ENCODE data around the gene SPEF2.

Gene SPEF2

GRCh38 chr5:35679357-35679756 lies 61.7 kb downstream of the SPEF2 start:
- H3K4me1 ChIP-seq = peaks cover 0 to 15% (median 11%) of the 10 kb centered on the region in 10 experiments; a peak in 16 of 20 replicates
- H3K9me3 ChIP-seq (replicated peaks in 1 of 11) = no peaks in the 10 kb centered on the region; a peak in 1 of 22 replicates
- no peak for TF ChIP-seq Cebpa-rat (IDR thresholded peaks at IDR 0.05)
- H3K27ac ChIP-seq = peak overlapping the region in 2 of 11 experiments; percentile 11 to 23; a peak in 3 of 22 replicates
- peak overlapping the region in 10 of 11 experiments; percentile 7 to 64 (median 36); a peak in 18 of 22 replicates for H3K4me2 ChIP-seq
- H4K20me1 ChIP-seq = no peaks in the 10 kb centered on the region
- H3K4me3 ChIP-seq = no peak overlapping the region
- H3K36me3 ChIP-seq = no peaks in the 10 kb centered on the region
- H3K27me3 ChIP-seq = no peaks in the 10 kb centered on the region
- no peak overlapping the region for H3K9ac ChIP-seq

- no peak overlapping the region for H3K9ac ChIP-seq
- H3K27ac ChIP-seq = no peak overlapping the region
- no peak overlapping the region for H3K4me2 ChIP-seq
- H3K4me1 ChIP-seq = peaks cover 0 to 15% (median 11%) of the 10 kb centered on the region in 10 experiments; a peak in 15 of 20 replicates
- no peaks in the 10 kb centered on the region for H3K36me3 ChIP-seq
- H4K20me1 ChIP-seq = no peaks in the 10 kb centered on the region
- TF ChIP-seq Cebpa-rat (IDR thresholded peaks at IDR 0.05) = no peak
- no peak overlapping the region for H3K4me3 ChIP-seq
- no peaks in the 10 kb centered on the region for H3K9me3 ChIP-seq (replicated peaks in 1 of 11)
- no peaks in the 10 kb centered on the region for H3K27me3 ChIP-seq
Measured at GRCh38 chr5:35681911-35682310, 64.2 kb downstream of the SPEF2 start.

GRCh38 chr5:35683466-35683865 lies 65.8 kb downstream of the SPEF2 start:
- Histone ChIP-seq H3K9ac (no peak overlapping the region), H3K4me1 (peaks cover 0 to 14% (median 11%) of the 10 kb centered on the region in 10 experiments; a peak in 15 of 20 replicates), H3K36me3 (no peaks in the 10 kb centered on the region), H3K27me3 (no peaks in the 10 kb centered on the region), H4K20me1 (no peaks in the 10 kb centered on the region), H3K4me2 (no peak overlapping the region), H3K9me3 (replicated peaks in 1 of 11) (no peaks in the 10 kb centered on the region), H3K4me3 (no peak overlapping the region), H3K27ac (no peak overlapping the region)
- no peak for TF ChIP-seq Cebpa-rat (IDR thresholded peaks at IDR 0.05)

GRCh38 chr5:35685161-35685560 lies 67.5 kb downstream of the SPEF2 start:
- no peak overlapping the region for H3K9ac ChIP-seq
- H3K36me3 ChIP-seq = no peaks in the 10 kb centered on the region
- no peaks in the 10 kb centered on the region for H3K9me3 ChIP-seq (replicated peaks in 1 of 11)
- H3K4me2 ChIP-seq = no peak overlapping the region
- H3K27ac ChIP-seq = no peak overlapping the region
- no peaks in the 10 kb centered on the region for H3K27me3 ChIP-seq
- no peak for TF ChIP-seq Cebpa-rat (IDR thresholded peaks at IDR 0.05)
- H3K4me3 ChIP-seq = no peak overlapping the region
- no peaks in the 10 kb centered on the region for H4K20me1 ChIP-seq
- H3K4me1 ChIP-seq = no peaks in the 10 kb centered on the region

- Histone ChIP-seq H3K4me2 (no peak overlapping the region), H4K20me1 (no peaks in the 10 kb centered on the region), H3K9me3 (replicated peaks in 1 of 11) (no peaks in the 10 kb centered on the region), H3K36me3 (no peaks in the 10 kb centered on the region), H3K9ac (no peak overlapping the region), H3K27ac (no peak overlapping the region), H3K4me3 (no peak overlapping the region), H3K4me1 (no peaks in the 10 kb centered on the region), H3K27me3 (no peaks in the 10 kb centered on the region)
- no peak for TF ChIP-seq Cebpa-rat (IDR thresholded peaks at IDR 0.05)
Measured at GRCh38 chr5:35687961-35688360, 70.3 kb downstream of the SPEF2 start.

- TF ChIP-seq Cebpa-rat (IDR thresholded peaks at IDR 0.05) = no peak
- H3K4me1 ChIP-seq = peaks cover 9 to 27% (median 11%) of the 10 kb centered on the region in 10 experiments; a peak in 18 of 20 replicates
- H3K36me3 ChIP-seq = no peaks in the 10 kb centered on the region
- no peak overlapping the region for H3K4me2 ChIP-seq
- H3K27ac ChIP-seq = no peak overlapping the region
- no peaks in the 10 kb centered on the region for H4K20me1 ChIP-seq
- H3K27me3 ChIP-seq = no peaks in the 10 kb centered on the region
- no peaks in the 10 kb centered on the region for H3K9me3 ChIP-seq (replicated peaks in 1 of 11)
- no peak overlapping the region for H3K4me3 ChIP-seq
- no peak overlapping the region for H3K9ac ChIP-seq
Measured at GRCh38 chr5:35694481-35694880, 76.8 kb downstream of the SPEF2 start.

- Histone ChIP-seq H4K20me1 (no peaks in the 10 kb centered on the region), H3K9me3 (replicated peaks in 1 of 11) (no peaks in the 10 kb centered on the region), H3K4me2 (peak overlapping the region in 4 of 11 experiments; percentile 1 to 80 (median 40); a peak in 5 of 22 replicates), H3K27me3 (no peaks in the 10 kb centered on the region), H3K4me3 (no peak overlapping the region), H3K9ac (no peak overlapping the region), H3K4me1 (peaks cover 9 to 27% (median 11%) of the 10 kb centered on the region in 10 experiments; a peak in 18 of 20 replicates), H3K27ac (no peak overlapping the region), H3K36me3 (no peaks in the 10 kb centered on the region)
- TF ChIP-seq Cebpa-rat (IDR thresholded peaks at IDR 0.05) = no peak
Measured at GRCh38 chr5:35698047-35698808, 80.6 kb downstream of the SPEF2 start.

GRCh38 chr5:35707659-35708058 lies 90.0 kb downstream of the SPEF2 start:
- Histone ChIP-seq H3K36me3 (no peaks in the 10 kb centered on the region), H3K27me3 (no peaks in the 10 kb centered on the region), H3K4me2 (no peak overlapping the region), H3K4me1 (peaks cover 0 to 23% (median 2%) of the 10 kb centered on the region in 10 experiments; a peak in 7 of 20 replicates), H3K27ac (no peak overlapping the region), H3K9me3 (replicated peaks in 1 of 11) (no peaks in the 10 kb centered on the region), H3K9ac (no peak overlapping the region), H4K20me1 (no peaks in the 10 kb centered on the region), H3K4me3 (no peak overlapping the region)
- TF ChIP-seq Cebpa-rat (IDR thresholded peaks at IDR 0.05) = no peak

GRCh38 chr5:35709688-35710087 lies 92.0 kb downstream of the SPEF2 start:
- TF ChIP-seq Cebpa-rat (IDR thresholded peaks at IDR 0.05) = no peak
- Histone ChIP-seq H3K27me3 (no peaks in the 10 kb centered on the region), H3K9me3 (replicated peaks in 1 of 11) (no peaks in the 10 kb centered on the region), H3K9ac (no peak overlapping the region), H3K36me3 (no peaks in the 10 kb centered on the region), H3K4me1 (peaks cover 0 to 16% (median 2%) of the 10 kb centered on the region in 10 experiments; a peak in 7 of 20 replicates), H3K4me3 (no peak overlapping the region), H3K27ac (no peak overlapping the region), H4K20me1 (no peaks in the 10 kb centered on the region), H3K4me2 (no peak overlapping the region)

- no peaks in the 10 kb centered on the region for H3K4me1 ChIP-seq
- H3K9ac ChIP-seq = no peak overlapping the region
- peaks cover 0 to 18% (median 4%) of the 10 kb centered on the region in 11 experiments; a peak in 14 of 22 replicates for H3K9me3 ChIP-seq (replicated peaks in 1 of 11)
- no peaks in the 10 kb centered on the region for H4K20me1 ChIP-seq
- H3K36me3 ChIP-seq = no peaks in the 10 kb centered on the region
- H3K4me3 ChIP-seq = no peak overlapping the region
- no peak for TF ChIP-seq Cebpa-rat (IDR thresholded peaks at IDR 0.05)
- no peak overlapping the region for H3K4me2 ChIP-seq
- no peak overlapping the region for H3K27ac ChIP-seq
- H3K27me3 ChIP-seq = no peaks in the 10 kb centered on the region
Measured at GRCh38 chr5:35717718-35718117, 100.1 kb downstream of the SPEF2 start.

All from BLaER1 treated with 17β-estradiol and CSF1 and Interleukin-3, amounts not matched to agents 10 nM and 100 nM (cell line).